Measurements from ENCODE around the gene CD82. TPM values are rescaled to one million over a fixed set of nuclear protein-coding genes. Genes with fewer than 3 reads are reported as not detected.

Gene CD82
- total and polyA plus RNA-seq, 2 of the 13 experiments (the other 11 are each of a cell fraction or from before 2014, with no cell fraction given), result 0.05 TPM; not detected in 1

DNA sequence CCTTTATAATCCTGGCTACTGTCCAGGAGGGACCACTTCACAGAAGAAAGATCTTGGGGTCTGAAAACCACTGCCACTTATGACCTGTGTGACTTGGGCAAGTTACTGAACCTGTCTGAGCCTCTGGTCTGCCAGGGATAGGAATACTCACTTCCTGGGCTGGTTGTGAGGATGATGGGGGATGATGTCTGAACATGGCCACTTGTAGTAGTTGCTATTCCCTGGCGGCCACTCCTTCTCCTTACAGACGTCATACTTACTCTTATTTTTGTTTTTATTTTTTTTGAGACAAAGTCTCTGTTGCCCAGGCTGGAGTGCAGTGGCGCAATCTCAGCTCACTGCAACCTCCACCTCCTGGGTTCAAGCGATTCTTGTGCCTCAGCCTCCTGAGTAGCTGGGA lies 26.1 kb downstream of the CD82 start:
- TF ChIP-seq ZNF317 (CRISPR knock-in tag; IDR thresholded peaks at IDR 0.05) (no peak), ZNF589 (CRISPR knock-in tag; conservative IDR thresholded peaks at IDR 0.05) (no peak), ZFY (CRISPR knock-in tag; IDR thresholded peaks at IDR 0.05) (no peak), RFX5 (IDR thresholded peaks at IDR 0.05; ENCODE audit: low read depth, low read length) (no peak)
- TF ChIP-seq, protein P1, sequence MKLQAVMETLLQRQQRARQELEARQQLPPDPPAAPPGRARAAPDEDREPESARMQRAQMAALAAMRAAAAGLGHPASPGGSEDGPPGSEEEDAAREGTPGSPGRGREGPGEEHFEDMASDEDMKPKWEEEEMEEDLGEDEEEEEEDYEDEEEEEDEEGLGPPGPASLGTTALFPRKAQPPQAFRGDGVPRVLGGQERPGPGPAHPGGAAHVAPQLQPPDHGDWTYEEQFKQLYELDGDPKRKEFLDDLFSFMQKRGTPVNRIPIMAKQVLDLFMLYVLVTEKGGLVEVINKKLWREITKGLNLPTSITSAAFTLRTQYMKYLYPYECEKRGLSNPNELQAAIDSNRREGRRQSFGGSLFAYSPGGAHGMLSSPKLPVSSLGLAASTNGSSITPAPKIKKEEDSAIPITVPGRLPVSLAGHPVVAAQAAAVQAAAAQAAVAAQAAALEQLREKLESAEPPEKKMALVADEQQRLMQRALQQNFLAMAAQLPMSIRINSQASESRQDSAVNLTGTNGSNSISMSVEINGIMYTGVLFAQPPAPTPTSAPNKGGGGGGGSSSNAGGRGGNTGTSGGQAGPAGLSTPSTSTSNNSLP (IDR thresholded peaks at IDR 0.05; ENCODE audit: low read depth, low read length), result no peak
- POLR2A ChIA-PET, result no interaction called here
- FAIRE-seq (no peak), DNase-seq (ENCODE audit: low spot score) (no peak), ATAC-seq (no peak)
- Histone ChIP-seq H2AFZ (ENCODE audit: low read length) (no peak overlapping the region), H3K9ac (ENCODE audit: insufficient read depth, low read depth, low read length) (no peak overlapping the region), H4K20me1 (ENCODE audit: insufficient read depth, low read length) (no peaks in the 10 kb centered on the region), H3K4me2 (ENCODE audit: low read depth, low read length) (no peak overlapping the region), H3K9me3 (ENCODE audit: low read length) (no peaks in the 10 kb centered on the region), H3K4me1 (ENCODE audit: insufficient read depth, low read length) (no peaks in the 10 kb centered on the region), H3K36me3 (replicated peaks in 1 of 2; ENCODE audit: control insufficient read depth in 1 of 2, insufficient read depth in 2 of 2, low read length in 2 of 2) (no peaks in the 10 kb centered on the region), H3K79me2 (ENCODE audit: insufficient read depth, low read length) (no peaks in the 10 kb centered on the region), H3K4me3 (replicated peaks in 1 of 3; ENCODE audit: insufficient read depth in 1 of 3, low read depth in 2 of 3, low read length in 3 of 3) (no peak overlapping the region), H3K27ac (ENCODE audit: extremely low read length, insufficient read depth, low read length) (no peak overlapping the region), H3K27me3 (ENCODE audit: control insufficient read depth in 1 of 2, insufficient read depth in 2 of 2, low read length in 2 of 2) (peaks cover 3 to 12% of the 10 kb centered on the region in 2 experiments; a peak in 3 of 5 replicates)
- CTCF ChIA-PET (ENCODE audit: low intra/inter-chr PET ratio, low total read pairs), result no interaction called here
- intact Hi-C loops (cut with micrococcal nuclease; ENCODE audit: unreplicated experiment) (no loop called here), in situ Hi-C loops (cut with HindIII; ENCODE audit: extremely low pct_ligation_motif_present, low pct_unique_long_range_greater_than_20kb) (no loop called here)
- 35% methylated on average over 4 of the region's 4 CpGs for WGBS (ENCODE audit: low lambda C conversion rate)
- BruUV-seq (replicated peaks), result no TSS peak

DNA sequence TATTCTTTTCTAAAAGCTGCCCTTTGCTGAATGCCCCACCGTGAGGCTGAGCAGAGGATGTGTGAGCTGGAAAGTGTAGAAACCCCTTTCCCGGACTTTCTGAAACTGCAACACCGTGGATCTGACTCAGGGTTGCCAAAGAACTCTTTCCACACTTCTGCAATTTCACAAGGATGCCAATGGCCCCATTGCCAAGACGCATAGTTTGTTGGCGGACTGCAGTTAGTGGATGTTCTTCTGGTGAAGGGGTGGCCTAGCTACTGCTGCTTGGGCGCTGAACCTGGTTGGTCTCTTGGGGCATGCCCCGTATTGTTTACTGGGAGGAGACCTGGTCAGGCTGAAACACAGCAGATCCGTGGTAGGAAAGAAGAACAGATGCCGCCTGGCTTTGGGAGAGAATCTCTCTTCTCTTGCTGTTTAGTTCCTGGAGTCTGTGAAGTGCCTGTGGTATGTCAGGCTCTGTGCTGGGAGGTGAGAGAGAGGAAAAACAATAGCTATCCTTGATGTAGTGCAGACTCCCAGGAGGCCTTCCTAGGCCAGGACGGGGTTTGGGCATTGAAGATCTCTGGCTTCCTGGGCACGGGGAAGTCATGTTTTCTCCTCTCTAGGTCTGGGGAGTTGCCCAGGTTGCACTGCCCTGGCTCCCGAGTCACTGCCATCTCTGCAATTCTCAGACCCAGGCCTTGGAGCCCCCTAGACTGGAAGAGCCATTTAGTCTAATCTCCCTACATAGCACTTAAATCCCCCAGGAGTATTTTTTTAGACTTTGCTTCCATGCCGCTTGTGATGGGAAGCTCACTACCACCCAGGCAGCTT lies 26.9 kb downstream of the CD82 start:
- Histone ChIP-seq H3K4me1 (ENCODE audit: insufficient read depth, low read length) (no peaks in the 10 kb centered on the region), H3K27me3 (ENCODE audit: control insufficient read depth in 1 of 2, insufficient read depth in 2 of 2, low read length in 2 of 2) (peaks cover 6 to 12% of the 10 kb centered on the region in 2 experiments; a peak in 3 of 5 replicates), H3K4me3 (replicated peaks in 1 of 3; ENCODE audit: insufficient read depth in 1 of 3, low read depth in 2 of 3, low read length in 3 of 3) (no peak overlapping the region), H3K36me3 (replicated peaks in 1 of 2; ENCODE audit: control insufficient read depth in 1 of 2, insufficient read depth in 2 of 2, low read length in 2 of 2) (no peaks in the 10 kb centered on the region), H3K9me3 (ENCODE audit: low read length) (no peaks in the 10 kb centered on the region), H3K27ac (ENCODE audit: extremely low read length, insufficient read depth, low read length) (no peak overlapping the region), H4K20me1 (ENCODE audit: insufficient read depth, low read length) (no peaks in the 10 kb centered on the region), H3K79me2 (ENCODE audit: insufficient read depth, low read length) (no peaks in the 10 kb centered on the region), H3K4me2 (ENCODE audit: low read depth, low read length) (no peak overlapping the region), H3K9ac (ENCODE audit: insufficient read depth, low read depth, low read length) (no peak overlapping the region), H2AFZ (ENCODE audit: low read length) (no peak overlapping the region)
- 49% methylated on average over 10 of the region's 13 CpGs for WGBS (ENCODE audit: low lambda C conversion rate)
- DNase-seq (ENCODE audit: low spot score), result no peak
- FAIRE-seq, result no peak
- ChIA-PET POLR2A (no interaction called here), CTCF (ENCODE audit: low intra/inter-chr PET ratio, low total read pairs) (no interaction called here)
- in situ Hi-C loops (cut with HindIII; ENCODE audit: extremely low pct_ligation_motif_present, low pct_unique_long_range_greater_than_20kb), result no loop called here
- ATAC-seq, result no peak
- intact Hi-C loops (cut with micrococcal nuclease; ENCODE audit: unreplicated experiment), result no loop called here
- no TSS peak for BruUV-seq (replicated peaks)
- TF ChIP-seq RAD21 (CRISPR knock-in tag; IDR thresholded peaks at IDR 0.05) (no peak), ZNF232 (CRISPR knock-in tag; IDR thresholded peaks at IDR 0.05; ENCODE audit: borderline replicate concordance) (no peak), ZNF775 (CRISPR knock-in tag; IDR thresholded peaks at IDR 0.05; ENCODE audit: borderline replicate concordance) (no peak), MTA3 (CRISPR knock-in tag; IDR thresholded peaks at IDR 0.05) (no peak)
- TF ChIP-seq, protein P2, sequence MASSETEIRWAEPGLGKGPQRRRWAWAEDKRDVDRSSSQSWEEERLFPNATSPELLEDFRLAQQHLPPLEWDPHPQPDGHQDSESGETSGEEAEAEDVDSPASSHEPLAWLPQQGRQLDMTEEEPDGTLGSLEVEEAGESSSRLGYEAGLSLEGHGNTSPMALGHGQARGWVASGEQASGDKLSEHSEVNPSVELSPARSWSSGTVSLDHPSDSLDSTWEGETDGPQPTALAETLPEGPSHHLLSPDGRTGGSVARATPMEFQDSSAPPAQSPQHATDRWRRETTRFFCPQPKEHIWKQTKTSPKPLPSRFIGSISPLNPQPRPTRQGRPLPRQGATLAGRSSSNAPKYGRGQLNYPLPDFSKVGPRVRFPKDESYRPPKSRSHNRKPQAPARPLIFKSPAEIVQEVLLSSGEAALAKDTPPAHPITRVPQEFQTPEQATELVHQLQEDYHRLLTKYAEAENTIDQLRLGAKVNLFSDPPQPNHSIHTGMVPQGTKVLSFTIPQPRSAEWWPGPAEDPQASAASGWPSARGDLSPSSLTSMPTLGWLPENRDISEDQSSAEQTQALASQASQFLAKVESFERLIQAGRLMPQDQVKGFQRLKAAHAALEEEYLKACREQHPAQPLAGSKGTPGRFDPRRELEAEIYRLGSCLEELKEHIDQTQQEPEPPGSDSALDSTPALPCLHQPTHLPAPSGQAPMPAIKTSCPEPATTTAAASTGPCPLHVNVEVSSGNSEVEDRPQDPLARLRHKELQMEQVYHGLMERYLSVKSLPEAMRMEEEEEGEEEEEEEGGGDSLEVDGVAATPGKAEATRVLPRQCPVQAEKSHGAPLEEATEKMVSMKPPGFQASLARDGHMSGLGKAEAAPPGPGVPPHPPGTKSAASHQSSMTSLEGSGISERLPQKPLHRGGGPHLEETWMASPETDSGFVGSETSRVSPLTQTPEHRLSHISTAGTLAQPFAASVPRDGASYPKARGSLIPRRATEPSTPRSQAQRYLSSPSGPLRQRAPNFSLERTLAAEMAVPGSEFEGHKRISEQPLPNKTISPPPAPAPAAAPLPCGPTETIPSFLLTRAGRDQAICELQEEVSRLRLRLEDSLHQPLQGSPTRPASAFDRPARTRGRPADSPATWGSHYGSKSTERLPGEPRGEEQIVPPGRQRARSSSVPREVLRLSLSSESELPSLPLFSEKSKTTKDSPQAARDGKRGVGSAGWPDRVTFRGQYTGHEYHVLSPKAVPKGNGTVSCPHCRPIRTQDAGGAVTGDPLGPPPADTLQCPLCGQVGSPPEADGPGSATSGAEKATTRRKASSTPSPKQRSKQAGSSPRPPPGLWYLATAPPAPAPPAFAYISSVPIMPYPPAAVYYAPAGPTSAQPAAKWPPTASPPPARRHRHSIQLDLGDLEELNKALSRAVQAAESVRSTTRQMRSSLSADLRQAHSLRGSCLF (CRISPR knock-in tag; IDR thresholded peaks at IDR 0.05; ENCODE audit: borderline replicate concordance), result no peak
